ENCODE results near the gene C16orf90. TPM values are rescaled to one million over a fixed set of nuclear protein-coding genes. Genes with fewer than 3 reads are reported as not detected.

Gene C16orf90
- total RNA-seq, 1 donor from 2014 or later: not detected

DNA sequence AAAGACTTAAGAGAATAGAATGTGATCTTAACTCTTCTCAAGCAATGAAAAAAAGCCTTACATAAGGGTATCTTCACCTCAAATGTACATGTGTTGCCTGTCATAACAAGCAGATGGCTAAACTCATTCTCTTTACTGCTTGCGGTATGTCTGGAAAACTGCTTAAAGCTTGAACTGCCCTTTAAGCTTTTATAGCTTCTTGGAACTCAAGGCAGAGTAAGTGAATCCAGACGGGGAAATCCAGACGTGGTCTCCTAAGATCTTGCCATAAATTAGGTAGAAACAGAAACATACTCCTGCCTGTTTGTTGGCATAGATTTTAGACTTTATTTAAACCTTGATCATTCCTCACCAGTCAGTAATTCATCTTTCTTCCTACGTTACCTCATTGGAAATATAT lies 25.1 kb upstream of the C16orf90 start:
- H3K27me3 Mint-ChIP-seq (ENCODE audit: unreplicated experiment): peaks cover 2% of the 10 kb centered on the region
- no peaks in the 10 kb centered on the region for H3K4me1 Mint-ChIP-seq (ENCODE audit: low read depth, unreplicated experiment)
- DNase-seq: no peak
- H3K36me3 Mint-ChIP-seq (ENCODE audit: unreplicated experiment): no peaks in the 10 kb centered on the region
- H3K4me3 Mint-ChIP-seq (ENCODE audit: unreplicated experiment): no peak overlapping the region
- TF ChIP-seq, protein P1, sequence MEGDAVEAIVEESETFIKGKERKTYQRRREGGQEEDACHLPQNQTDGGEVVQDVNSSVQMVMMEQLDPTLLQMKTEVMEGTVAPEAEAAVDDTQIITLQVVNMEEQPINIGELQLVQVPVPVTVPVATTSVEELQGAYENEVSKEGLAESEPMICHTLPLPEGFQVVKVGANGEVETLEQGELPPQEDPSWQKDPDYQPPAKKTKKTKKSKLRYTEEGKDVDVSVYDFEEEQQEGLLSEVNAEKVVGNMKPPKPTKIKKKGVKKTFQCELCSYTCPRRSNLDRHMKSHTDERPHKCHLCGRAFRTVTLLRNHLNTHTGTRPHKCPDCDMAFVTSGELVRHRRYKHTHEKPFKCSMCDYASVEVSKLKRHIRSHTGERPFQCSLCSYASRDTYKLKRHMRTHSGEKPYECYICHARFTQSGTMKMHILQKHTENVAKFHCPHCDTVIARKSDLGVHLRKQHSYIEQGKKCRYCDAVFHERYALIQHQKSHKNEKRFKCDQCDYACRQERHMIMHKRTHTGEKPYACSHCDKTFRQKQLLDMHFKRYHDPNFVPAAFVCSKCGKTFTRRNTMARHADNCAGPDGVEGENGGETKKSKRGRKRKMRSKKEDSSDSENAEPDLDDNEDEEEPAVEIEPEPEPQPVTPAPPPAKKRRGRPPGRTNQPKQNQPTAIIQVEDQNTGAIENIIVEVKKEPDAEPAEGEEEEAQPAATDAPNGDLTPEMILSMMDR (IDR thresholded peaks at IDR 0.05; ENCODE audit: partially characterized antibody, unreplicated experiment): no peak
- no peak overlapping the region for H3K27ac Mint-ChIP-seq (ENCODE audit: unreplicated experiment)
- no peaks in the 10 kb centered on the region for H3K9me3 Mint-ChIP-seq (ENCODE audit: unreplicated experiment)

GRCh38 chr16:3519581-3519980 lies 24.3 kb upstream of the C16orf90 start:
- Mint-ChIP-seq H3K27me3 (ENCODE audit: unreplicated experiment) (no peaks in the 10 kb centered on the region), H3K27ac (ENCODE audit: unreplicated experiment) (no peak overlapping the region), H3K9me3 (ENCODE audit: unreplicated experiment) (no peaks in the 10 kb centered on the region), H3K36me3 (ENCODE audit: unreplicated experiment) (no peaks in the 10 kb centered on the region), H3K4me3 (ENCODE audit: unreplicated experiment) (no peak overlapping the region), H3K4me1 (ENCODE audit: low read depth, unreplicated experiment) (no peaks in the 10 kb centered on the region)
- TF ChIP-seq, protein P1 (IDR thresholded peaks at IDR 0.05; ENCODE audit: partially characterized antibody, unreplicated experiment): no peak
- DNase-seq: no peak

GRCh38 chr16:3518986-3519348 lies 23.7 kb upstream of the C16orf90 start:
- Mint-ChIP-seq H3K27ac (ENCODE audit: unreplicated experiment) (no peak overlapping the region), H3K4me3 (ENCODE audit: unreplicated experiment) (no peak overlapping the region), H3K27me3 (ENCODE audit: unreplicated experiment) (no peaks in the 10 kb centered on the region), H3K4me1 (ENCODE audit: low read depth, unreplicated experiment) (no peaks in the 10 kb centered on the region), H3K9me3 (ENCODE audit: unreplicated experiment) (no peaks in the 10 kb centered on the region), H3K36me3 (ENCODE audit: unreplicated experiment) (no peaks in the 10 kb centered on the region)
- TF ChIP-seq, protein P1 (IDR thresholded peaks at IDR 0.05; ENCODE audit: partially characterized antibody, unreplicated experiment): no peak
- no peak for DNase-seq

- TF ChIP-seq, protein P1 (IDR thresholded peaks at IDR 0.05; ENCODE audit: partially characterized antibody, unreplicated experiment): no peak
- no peak for DNase-seq
- Mint-ChIP-seq H3K27ac (ENCODE audit: unreplicated experiment) (no peak overlapping the region), H3K4me1 (ENCODE audit: low read depth, unreplicated experiment) (no peaks in the 10 kb centered on the region), H3K4me3 (ENCODE audit: unreplicated experiment) (no peak overlapping the region), H3K9me3 (ENCODE audit: unreplicated experiment) (no peaks in the 10 kb centered on the region), H3K36me3 (ENCODE audit: unreplicated experiment) (no peaks in the 10 kb centered on the region), H3K27me3 (ENCODE audit: unreplicated experiment) (no peaks in the 10 kb centered on the region)
These were observed 23.1 kb upstream of the C16orf90 start for GRCh38 chr16:3518292-3518985.

GRCh38 chr16:3515897-3516296 lies 20.6 kb upstream of the C16orf90 start:
- H3K9me3 Mint-ChIP-seq (ENCODE audit: unreplicated experiment): no peaks in the 10 kb centered on the region
- H3K36me3 Mint-ChIP-seq (ENCODE audit: unreplicated experiment): peaks cover under 1% of the 10 kb centered on the region
- no peak overlapping the region for H3K4me3 Mint-ChIP-seq (ENCODE audit: unreplicated experiment)
- DNase-seq: no peak
- H3K27me3 Mint-ChIP-seq (ENCODE audit: unreplicated experiment): no peaks in the 10 kb centered on the region
- no peaks in the 10 kb centered on the region for H3K4me1 Mint-ChIP-seq (ENCODE audit: low read depth, unreplicated experiment)
- TF ChIP-seq, protein P1 (IDR thresholded peaks at IDR 0.05; ENCODE audit: partially characterized antibody, unreplicated experiment): no peak
- no peak overlapping the region for H3K27ac Mint-ChIP-seq (ENCODE audit: unreplicated experiment)

Data from glutamatergic neuron (in vitro differentiated cells).